ENCODE data around the gene NHLRC3. TPM values are rescaled to one million over a fixed set of nuclear protein-coding genes. Genes with fewer than 3 reads are reported as not detected.

The NHLRC3 gene
- total and polyA plus RNA-seq, 2 donors (not counting 3 experiments of a cell fraction or from before 2014, with no cell fraction given) = 7.3 to 10.2 TPM

DNA sequence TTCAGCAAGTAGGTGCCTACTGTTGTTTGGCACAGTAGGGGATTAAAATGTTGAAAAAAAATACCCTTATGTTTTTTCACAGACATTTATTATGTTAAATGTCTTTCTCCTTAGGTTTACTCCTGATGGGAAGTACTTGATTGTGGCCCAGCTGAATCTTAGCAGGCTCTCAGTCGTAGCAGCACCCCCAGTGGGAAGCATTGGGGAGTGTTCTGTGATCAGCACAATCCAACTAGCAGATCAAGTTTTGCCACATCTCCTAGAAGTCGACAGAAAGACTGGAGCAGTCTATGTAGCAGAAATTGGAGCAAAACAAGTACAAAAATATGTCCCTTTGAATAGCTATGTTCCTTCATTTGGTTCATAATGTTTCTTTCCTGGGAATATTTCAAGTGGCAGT is 9.3 kb downstream of the NHLRC3 start:
- H3K9me1 ChIP-seq (replicated peaks; ENCODE audit: control insufficient read depth, extremely low read depth, insufficient read depth, low read length) = no peaks in the 10 kb centered on the region
- FAIRE-seq (no peak), DNase-seq (ENCODE audit: low read depth, low spot score) (no peak)
- no peaks in the 10 kb centered on the region for H3K4me1 ChIP-seq (ENCODE audit: control insufficient read depth, extremely low read depth, insufficient read depth, low read length)
- no peaks in the 10 kb centered on the region for H4K20me1 ChIP-seq (replicated peaks; ENCODE audit: control insufficient read depth, extremely low read depth, insufficient read depth, low read length)
- intact Hi-C loops (cut with micrococcal nuclease) = no loop called here
- no peak overlapping the region for H3K4me3 ChIP-seq (replicated peaks in 1 of 3; ENCODE audit: insufficient read depth in 1 of 3, low read depth in 1 of 3, low read length in 3 of 3)
- BruUV-seq (replicated peaks) = no TSS peak
- no peak overlapping the region for H3K9ac ChIP-seq (replicated peaks; ENCODE audit: extremely low read depth, insufficient read depth, low read length)
- POLR2A ChIA-PET = no interaction called here
- no peaks in the 10 kb centered on the region for H3K36me3 ChIP-seq (ENCODE audit: control insufficient read depth in 2 of 2, extremely low read depth in 1 of 2, insufficient read depth in 2 of 2, low read length in 2 of 2)
- H3K79me2 ChIP-seq (ENCODE audit: control insufficient read depth, insufficient read depth, low read length) = no peaks in the 10 kb centered on the region
- CTCF ChIA-PET = interaction anchor here (3.4 to 3.8 kb wide), 2 partner anchors 564 to 568 kb away, joined by 26 to 34 read pairs; no protein-coding TSS in a partner anchor
- H3K27me3 ChIP-seq (ENCODE audit: control insufficient read depth in 2 of 2, insufficient read depth in 2 of 2, low read length in 2 of 2) = no peaks in the 10 kb centered on the region
- no peak overlapping the region for H2AFZ ChIP-seq (ENCODE audit: low read depth, low read length)
- TF ChIP-seq JUN (IDR thresholded peaks at IDR 0.05; ENCODE audit: borderline replicate concordance, insufficient read depth, insufficient read length, low read depth) (no peak), FOS (IDR thresholded peaks at IDR 0.05; ENCODE audit: borderline replicate concordance, insufficient read depth, low read length) (no peak), GATA2 (IDR thresholded peaks at IDR 0.05; ENCODE audit: insufficient read depth, insufficient read length, low read depth, low read length) (no peak), EZH2 (IDR thresholded peaks at IDR 0.05; ENCODE audit: borderline replicate concordance, low read depth, low read length, severe bottlenecking) (no peak), MYC (IDR thresholded peaks at IDR 0.05; ENCODE audit: low read depth, low read length) (no peak), POLR2AphosphoS5 (IDR thresholded peaks at IDR 0.05; ENCODE audit: insufficient read depth, low read depth, low read length) (no peak), POLR2A (IDR thresholded peaks at IDR 0.05; ENCODE audit: low read depth, low read length) (no peak), CTCF (IDR thresholded peaks at IDR 0.05; ENCODE audit: extremely low read depth in 1 of 2, insufficient read depth in 1 of 2, low read depth in 1 of 2, low read length in 2 of 2) (no peak)
- TF ChIP-seq, protein P1, sequence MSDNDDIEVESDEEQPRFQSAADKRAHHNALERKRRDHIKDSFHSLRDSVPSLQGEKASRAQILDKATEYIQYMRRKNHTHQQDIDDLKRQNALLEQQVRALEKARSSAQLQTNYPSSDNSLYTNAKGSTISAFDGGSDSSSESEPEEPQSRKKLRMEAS (IDR thresholded peaks at IDR 0.05; ENCODE audit: insufficient read depth, insufficient read length) = no peak
- dilution Hi-C loops (cut with MboI; ENCODE audit: extremely low pct_ligation_motif_present, low sequenced_read_pairs) = no loop called here
- H3K4me2 ChIP-seq (ENCODE audit: insufficient read depth, low read length) = no peak overlapping the region
- no peaks in the 10 kb centered on the region for H3K9me3 ChIP-seq (replicated peaks; ENCODE audit: control insufficient read depth, insufficient read depth, low read length)
- no peak overlapping the region for H3K27ac ChIP-seq (ENCODE audit: insufficient read depth, low read depth, low read length)
